Activated T-cell treated with anti-CD3 and anti-CD28 coated beads, Interleukin-2, amount 50 U/mL, for 4 hours (primary cell): ENCODE data around the gene DGAT2. TPM values are rescaled to one million over a fixed set of nuclear protein-coding genes. Genes with fewer than 3 reads are reported as not detected.

ENCODE experiments used
- ATAC-seq, 2 donors: fragments of 200-7000 bp; cut with Tn5 transposase; one replicate each; pipeline ENCODE4 v1.10.0; 2021
- DNase-seq: peaks from one replicate; pipeline ENCODE4 v3.0.0-alpha.2; 2020
- H3K27me3 Mint-ChIP-seq: one replicate; pipeline ENCODE4 v1.8.0; 2021; ENCODE audit warnings: low read depth, mixed read lengths
- H3K36me3 Mint-ChIP-seq: one replicate; pipeline ENCODE4 v1.8.0; 2022; ENCODE audit warnings: mixed read lengths; ENCODE audit not compliant: insufficient read depth
- H3K4me1 Mint-ChIP-seq: one replicate; pipeline ENCODE4 v1.8.0; 2021; ENCODE audit warnings: low read depth, mixed read lengths
- H3K4me3 Mint-ChIP-seq: one replicate; pipeline ENCODE4 v1.8.0; 2021; ENCODE audit warnings: mild to moderate bottlenecking, moderate library complexity, mixed read lengths
- H3K9me3 Mint-ChIP-seq: one replicate; pipeline ENCODE4 v1.8.0; 2021; ENCODE audit warnings: mixed read lengths
- total RNA-seq, 3 donors: library from RNA; stranded (reverse); gene quantifications; one replicate each; pipeline ENCODE4 v1.2.1, GENCODE V29; 2021

DGAT2 gene
- total RNA-seq, 3 donors from 2014 or later: 5.0 to 9.8 (median 5.8) TPM

GRCh38 chr11:75795276-75796090, 26.9 kb downstream of the DGAT2 start:
- no peaks in the 10 kb centered on the region for H3K4me1 Mint-ChIP-seq
- DNase-seq (no peak), ATAC-seq (no peak)

GRCh38 chr11:75796091-75796435, 27.5 kb downstream of the DGAT2 start:
- DNase-seq (no peak), ATAC-seq (no peak)
- H3K9me3 Mint-ChIP-seq: no peaks in the 10 kb centered on the region
- peaks cover 6% of the 10 kb centered on the region for H3K4me1 Mint-ChIP-seq
- no peaks in the 10 kb centered on the region for H3K27me3 Mint-ChIP-seq
- H3K4me3 Mint-ChIP-seq: no peak overlapping the region
- H3K36me3 Mint-ChIP-seq: no peaks in the 10 kb centered on the region

More at GRCh38 chr11:75795276-75796090, 26.9 kb downstream of the DGAT2 start:
- no peak overlapping the region for H3K4me3 Mint-ChIP-seq
- no peaks in the 10 kb centered on the region for H3K27me3 Mint-ChIP-seq
- no peaks in the 10 kb centered on the region for H3K36me3 Mint-ChIP-seq
- H3K9me3 Mint-ChIP-seq: no peaks in the 10 kb centered on the region

- no peak for DNase-seq
- no peak overlapping the region for H3K4me3 Mint-ChIP-seq
- H3K4me1 Mint-ChIP-seq: peaks cover 14% of the 10 kb centered on the region
- H3K36me3 Mint-ChIP-seq: no peaks in the 10 kb centered on the region
- no peaks in the 10 kb centered on the region for H3K27me3 Mint-ChIP-seq
- no peak for ATAC-seq
- no peaks in the 10 kb centered on the region for H3K9me3 Mint-ChIP-seq
Measured at GRCh38 chr11:75797116-75797515, 28.5 kb downstream of the DGAT2 start.

- DNase-seq (no peak), ATAC-seq (no peak)
- Mint-ChIP-seq H3K4me1 (peaks cover 14% of the 10 kb centered on the region), H3K27me3 (no peaks in the 10 kb centered on the region), H3K4me3 (no peak overlapping the region), H3K9me3 (no peaks in the 10 kb centered on the region), H3K36me3 (no peaks in the 10 kb centered on the region)
Measured at GRCh38 chr11:75797792-75798191, 29.2 kb downstream of the DGAT2 start.

- H3K4me3 Mint-ChIP-seq: no peak overlapping the region
- peaks cover 16% of the 10 kb centered on the region for H3K4me1 Mint-ChIP-seq
- DNase-seq: no peak
- ATAC-seq: no peak
- no peaks in the 10 kb centered on the region for H3K27me3 Mint-ChIP-seq
- H3K9me3 Mint-ChIP-seq: no peaks in the 10 kb centered on the region
- H3K36me3 Mint-ChIP-seq: no peaks in the 10 kb centered on the region
Measured at GRCh38 chr11:75800136-75800675, 31.6 kb downstream of the DGAT2 start.

- no peak overlapping the region for H3K4me3 Mint-ChIP-seq
- no peak for DNase-seq
- H3K9me3 Mint-ChIP-seq: no peaks in the 10 kb centered on the region
- no peaks in the 10 kb centered on the region for H3K36me3 Mint-ChIP-seq
- no peak for ATAC-seq
- H3K4me1 Mint-ChIP-seq: peaks cover 16% of the 10 kb centered on the region
- H3K27me3 Mint-ChIP-seq: no peaks in the 10 kb centered on the region
Measured at GRCh38 chr11:75800728-75801361, 32.3 kb downstream of the DGAT2 start.

GRCh38 chr11:75801362-75802020, 32.9 kb downstream of the DGAT2 start:
- no peak for DNase-seq
- H3K4me1 Mint-ChIP-seq: peaks cover 16% of the 10 kb centered on the region
- H3K36me3 Mint-ChIP-seq: no peaks in the 10 kb centered on the region
- no peaks in the 10 kb centered on the region for H3K27me3 Mint-ChIP-seq
- no peak overlapping the region for H3K4me3 Mint-ChIP-seq
- H3K9me3 Mint-ChIP-seq: no peaks in the 10 kb centered on the region
- peak in 1 of 2 donors; percentile 66 for ATAC-seq

- Mint-ChIP-seq H3K9me3 (no peaks in the 10 kb centered on the region), H3K27me3 (no peaks in the 10 kb centered on the region), H3K4me1 (peaks cover 16% of the 10 kb centered on the region), H3K36me3 (no peaks in the 10 kb centered on the region), H3K4me3 (no peak overlapping the region)
- DNase-seq (no peak), ATAC-seq (no peak)
Measured at GRCh38 chr11:75802021-75802912, 33.7 kb downstream of the DGAT2 start.

GRCh38 chr11:75802913-75803820, 34.6 kb downstream of the DGAT2 start:
- H3K27me3 Mint-ChIP-seq: no peaks in the 10 kb centered on the region
- DNase-seq (peak; percentile 69), ATAC-seq (peak; percentile 80 to 84)
- H3K9me3 Mint-ChIP-seq: no peaks in the 10 kb centered on the region
- no peak overlapping the region for H3K4me3 Mint-ChIP-seq
- H3K36me3 Mint-ChIP-seq: no peaks in the 10 kb centered on the region
- H3K4me1 Mint-ChIP-seq: peaks cover 16% of the 10 kb centered on the region

GRCh38 chr11:75809111-75809510, 40.5 kb downstream of the DGAT2 start:
- ATAC-seq: no peak
- no peak overlapping the region for H3K4me3 Mint-ChIP-seq
- no peaks in the 10 kb centered on the region for H3K27me3 Mint-ChIP-seq

GRCh38 chr11:75809991-75810390, 41.4 kb downstream of the DGAT2 start:
- H3K4me1 Mint-ChIP-seq: peaks cover 11% of the 10 kb centered on the region
- no peak for DNase-seq

More at GRCh38 chr11:75809111-75809510, 40.5 kb downstream of the DGAT2 start:
- DNase-seq: no peak
- peaks cover 11% of the 10 kb centered on the region for H3K4me1 Mint-ChIP-seq
- H3K9me3 Mint-ChIP-seq: no peaks in the 10 kb centered on the region
- no peaks in the 10 kb centered on the region for H3K36me3 Mint-ChIP-seq

GRCh38 chr11:75810637-75811390, 42.2 kb downstream of the DGAT2 start:
- Mint-ChIP-seq H3K36me3 (no peaks in the 10 kb centered on the region), H3K4me3 (no peak overlapping the region), H3K9me3 (no peaks in the 10 kb centered on the region), H3K27me3 (no peaks in the 10 kb centered on the region), H3K4me1 (peaks cover 11% of the 10 kb centered on the region)
- no peak for ATAC-seq
- DNase-seq: no peak

More at GRCh38 chr11:75809991-75810390, 41.4 kb downstream of the DGAT2 start:
- ATAC-seq: no peak
- Mint-ChIP-seq H3K27me3 (no peaks in the 10 kb centered on the region), H3K36me3 (no peaks in the 10 kb centered on the region), H3K4me3 (no peak overlapping the region), H3K9me3 (no peaks in the 10 kb centered on the region)
